ENCODE results near the gene PELI1.

The PELI1 gene

GRCh38 chr2:64128406-64128805 is 15.8 kb downstream of the PELI1 start:
- in situ Hi-C loops (cut with MboI; ENCODE audit: low sequenced_read_pairs, unreplicated experiment), result no loop called here
- DNase-seq (ENCODE audit: low spot score), result no peak
- TF ChIP-seq CTCF (IDR thresholded peaks at IDR 0.05; ENCODE audit: borderline replicate concordance, control extremely low read depth, extremely low read depth, insufficient read depth, missing control alignments), result no peak

GRCh38 chr2:64127119-64127518 is 17.1 kb downstream of the PELI1 start:
- no peak for DNase-seq (ENCODE audit: low spot score)
- in situ Hi-C loops (cut with MboI; ENCODE audit: low sequenced_read_pairs, unreplicated experiment), result no loop called here
- TF ChIP-seq CTCF (IDR thresholded peaks at IDR 0.05; ENCODE audit: borderline replicate concordance, control extremely low read depth, extremely low read depth, insufficient read depth, missing control alignments), result no peak

- in situ Hi-C loops (cut with MboI; ENCODE audit: low sequenced_read_pairs, unreplicated experiment), result no loop called here
- no peak for DNase-seq (ENCODE audit: low spot score)
- no peak for TF ChIP-seq CTCF (IDR thresholded peaks at IDR 0.05; ENCODE audit: borderline replicate concordance, control extremely low read depth, extremely low read depth, insufficient read depth, missing control alignments)
Measured at GRCh38 chr2:64126601-64127000, 17.6 kb downstream of the PELI1 start.

GRCh38 chr2:64124571-64124970 is 19.6 kb downstream of the PELI1 start:
- DNase-seq (ENCODE audit: low spot score), result no peak
- TF ChIP-seq CTCF (IDR thresholded peaks at IDR 0.05; ENCODE audit: borderline replicate concordance, control extremely low read depth, extremely low read depth, insufficient read depth, missing control alignments), result no peak
- in situ Hi-C loops (cut with MboI; ENCODE audit: low sequenced_read_pairs, unreplicated experiment), result no loop called here

- no peak for DNase-seq (ENCODE audit: low spot score)
- in situ Hi-C loops (cut with MboI; ENCODE audit: low sequenced_read_pairs, unreplicated experiment), result no loop called here
- no peak for TF ChIP-seq CTCF (IDR thresholded peaks at IDR 0.05; ENCODE audit: borderline replicate concordance, control extremely low read depth, extremely low read depth, insufficient read depth, missing control alignments)
Measured at GRCh38 chr2:64124168-64124567, 20.1 kb downstream of the PELI1 start.

- in situ Hi-C loops (cut with MboI; ENCODE audit: low sequenced_read_pairs, unreplicated experiment), result no loop called here
- DNase-seq (ENCODE audit: low spot score), result no peak
- no peak for TF ChIP-seq CTCF (IDR thresholded peaks at IDR 0.05; ENCODE audit: borderline replicate concordance, control extremely low read depth, extremely low read depth, insufficient read depth, missing control alignments)
Measured at GRCh38 chr2:64123740-64124139, 20.5 kb downstream of the PELI1 start.

- TF ChIP-seq CTCF (IDR thresholded peaks at IDR 0.05; ENCODE audit: borderline replicate concordance, control extremely low read depth, extremely low read depth, insufficient read depth, missing control alignments), result no peak
- DNase-seq (ENCODE audit: low spot score), result no peak
- in situ Hi-C loops (cut with MboI; ENCODE audit: low sequenced_read_pairs, unreplicated experiment), result no loop called here
Measured at GRCh38 chr2:64122358-64122757, 21.9 kb downstream of the PELI1 start.
